ENCODE measurements around the gene DENND4C.

DNA sequence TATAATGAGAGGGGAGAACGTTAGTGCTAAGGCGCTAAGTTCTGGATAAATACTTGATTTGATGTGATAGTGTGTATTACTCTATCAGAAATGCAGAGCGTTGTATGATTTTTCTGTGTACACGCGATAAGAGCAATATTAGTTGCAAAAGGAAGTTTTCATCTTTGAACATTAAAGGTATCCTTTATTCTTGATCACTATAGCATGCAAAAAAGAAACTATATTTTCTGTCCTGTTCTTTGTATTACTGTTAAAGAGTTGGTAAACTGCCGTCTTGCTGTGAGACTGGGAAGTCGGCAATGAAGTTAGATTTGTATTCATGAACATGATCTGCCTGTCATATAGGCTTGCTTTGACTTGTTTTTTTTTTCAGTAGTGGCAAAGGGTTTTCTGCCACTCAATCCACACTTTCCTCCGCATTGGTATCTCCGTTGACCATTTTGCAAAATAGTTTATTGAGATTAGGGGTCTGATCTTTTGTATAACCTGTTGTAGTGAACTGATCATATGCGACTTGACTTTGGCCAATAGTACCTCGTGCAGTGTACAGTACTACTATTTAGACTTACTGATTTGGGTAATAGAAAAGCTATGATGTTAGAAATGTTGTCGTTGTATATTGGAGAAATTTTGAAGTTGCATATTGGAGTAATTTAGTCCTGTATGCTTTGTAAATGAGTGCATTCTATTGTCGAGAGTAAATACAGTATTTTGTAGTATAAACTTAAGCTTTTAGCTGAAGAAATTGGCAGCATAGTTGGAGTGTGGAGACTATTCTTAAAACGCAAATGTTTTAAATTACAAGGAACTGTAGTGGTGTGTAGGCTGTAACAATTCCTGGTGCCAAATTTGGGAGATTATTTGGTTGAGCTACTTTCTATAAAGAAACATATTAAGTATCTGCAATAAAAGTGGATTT is 1.7 kb downstream of the DENND4C start:
- TF ChIP-seq, protein P1, sequence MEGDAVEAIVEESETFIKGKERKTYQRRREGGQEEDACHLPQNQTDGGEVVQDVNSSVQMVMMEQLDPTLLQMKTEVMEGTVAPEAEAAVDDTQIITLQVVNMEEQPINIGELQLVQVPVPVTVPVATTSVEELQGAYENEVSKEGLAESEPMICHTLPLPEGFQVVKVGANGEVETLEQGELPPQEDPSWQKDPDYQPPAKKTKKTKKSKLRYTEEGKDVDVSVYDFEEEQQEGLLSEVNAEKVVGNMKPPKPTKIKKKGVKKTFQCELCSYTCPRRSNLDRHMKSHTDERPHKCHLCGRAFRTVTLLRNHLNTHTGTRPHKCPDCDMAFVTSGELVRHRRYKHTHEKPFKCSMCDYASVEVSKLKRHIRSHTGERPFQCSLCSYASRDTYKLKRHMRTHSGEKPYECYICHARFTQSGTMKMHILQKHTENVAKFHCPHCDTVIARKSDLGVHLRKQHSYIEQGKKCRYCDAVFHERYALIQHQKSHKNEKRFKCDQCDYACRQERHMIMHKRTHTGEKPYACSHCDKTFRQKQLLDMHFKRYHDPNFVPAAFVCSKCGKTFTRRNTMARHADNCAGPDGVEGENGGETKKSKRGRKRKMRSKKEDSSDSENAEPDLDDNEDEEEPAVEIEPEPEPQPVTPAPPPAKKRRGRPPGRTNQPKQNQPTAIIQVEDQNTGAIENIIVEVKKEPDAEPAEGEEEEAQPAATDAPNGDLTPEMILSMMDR (IDR thresholded peaks at IDR 0.05), result no peak
- no peak for TF ChIP-seq ZFX (IDR thresholded peaks at IDR 0.05; ENCODE audit: borderline replicate concordance)

All from 22Rv1 (cell line).